ENCODE results near the gene PRDM16.

Gene PRDM16

DNA sequence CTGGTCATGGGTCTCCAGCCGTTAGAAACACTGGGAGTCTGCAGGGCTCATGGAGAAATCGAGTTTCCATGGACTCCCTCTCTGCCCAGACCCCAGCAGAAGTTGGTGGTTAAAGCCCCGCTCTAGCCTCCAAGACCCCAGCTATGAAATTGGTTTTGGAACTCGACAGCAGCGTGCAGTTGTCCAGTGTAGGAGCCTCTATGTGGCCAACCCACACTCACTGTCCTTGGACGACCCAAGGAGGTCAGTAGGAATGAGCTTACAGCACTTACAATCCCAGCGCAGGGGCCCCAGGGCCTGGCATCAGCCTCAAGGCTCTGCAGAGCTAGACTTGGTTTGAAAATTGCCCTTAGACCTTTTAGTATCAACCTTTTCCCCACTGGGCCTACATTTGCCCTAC, 3.2 kb upstream of the PRDM16 start:
- TF ChIP-seq, protein P1, sequence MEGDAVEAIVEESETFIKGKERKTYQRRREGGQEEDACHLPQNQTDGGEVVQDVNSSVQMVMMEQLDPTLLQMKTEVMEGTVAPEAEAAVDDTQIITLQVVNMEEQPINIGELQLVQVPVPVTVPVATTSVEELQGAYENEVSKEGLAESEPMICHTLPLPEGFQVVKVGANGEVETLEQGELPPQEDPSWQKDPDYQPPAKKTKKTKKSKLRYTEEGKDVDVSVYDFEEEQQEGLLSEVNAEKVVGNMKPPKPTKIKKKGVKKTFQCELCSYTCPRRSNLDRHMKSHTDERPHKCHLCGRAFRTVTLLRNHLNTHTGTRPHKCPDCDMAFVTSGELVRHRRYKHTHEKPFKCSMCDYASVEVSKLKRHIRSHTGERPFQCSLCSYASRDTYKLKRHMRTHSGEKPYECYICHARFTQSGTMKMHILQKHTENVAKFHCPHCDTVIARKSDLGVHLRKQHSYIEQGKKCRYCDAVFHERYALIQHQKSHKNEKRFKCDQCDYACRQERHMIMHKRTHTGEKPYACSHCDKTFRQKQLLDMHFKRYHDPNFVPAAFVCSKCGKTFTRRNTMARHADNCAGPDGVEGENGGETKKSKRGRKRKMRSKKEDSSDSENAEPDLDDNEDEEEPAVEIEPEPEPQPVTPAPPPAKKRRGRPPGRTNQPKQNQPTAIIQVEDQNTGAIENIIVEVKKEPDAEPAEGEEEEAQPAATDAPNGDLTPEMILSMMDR (IDR thresholded peaks at IDR 0.05; ENCODE audit: low read depth, low read length, missing control alignments) = no peak
- H3K4me3 ChIP-seq (ENCODE audit: low read depth, low read length) = no peak overlapping the region
- DNase-seq (ENCODE audit: low read depth) = no peak

DNA sequence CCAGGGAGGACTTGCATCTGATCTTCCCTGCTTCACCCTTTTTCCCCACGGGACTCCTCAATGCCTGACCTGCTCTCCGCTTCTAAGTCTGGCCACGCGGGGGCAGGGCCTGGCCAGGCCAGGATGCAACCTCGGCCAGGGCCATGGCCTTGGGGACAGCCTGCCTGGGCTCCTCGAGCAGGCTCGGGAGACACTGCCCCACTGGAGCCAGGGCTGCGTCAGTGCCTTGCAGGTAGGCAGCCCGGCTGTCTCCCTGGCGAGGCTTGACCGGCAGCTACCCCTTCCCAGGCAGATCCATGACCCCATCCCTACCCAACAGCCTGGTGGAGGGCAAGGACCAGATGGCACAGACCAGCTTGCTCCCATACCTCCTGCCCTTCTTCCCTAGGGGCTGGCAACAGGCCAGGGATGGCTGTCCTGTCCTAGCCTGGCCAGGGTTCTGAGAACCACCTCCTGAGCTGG, 2.7 kb upstream of the PRDM16 start:
- DNase-seq (ENCODE audit: low read depth) = no peak
- TF ChIP-seq, protein P1 (IDR thresholded peaks at IDR 0.05; ENCODE audit: low read depth, low read length, missing control alignments) = no peak
- H3K4me3 ChIP-seq (ENCODE audit: low read depth, low read length) = no peak overlapping the region

DNA sequence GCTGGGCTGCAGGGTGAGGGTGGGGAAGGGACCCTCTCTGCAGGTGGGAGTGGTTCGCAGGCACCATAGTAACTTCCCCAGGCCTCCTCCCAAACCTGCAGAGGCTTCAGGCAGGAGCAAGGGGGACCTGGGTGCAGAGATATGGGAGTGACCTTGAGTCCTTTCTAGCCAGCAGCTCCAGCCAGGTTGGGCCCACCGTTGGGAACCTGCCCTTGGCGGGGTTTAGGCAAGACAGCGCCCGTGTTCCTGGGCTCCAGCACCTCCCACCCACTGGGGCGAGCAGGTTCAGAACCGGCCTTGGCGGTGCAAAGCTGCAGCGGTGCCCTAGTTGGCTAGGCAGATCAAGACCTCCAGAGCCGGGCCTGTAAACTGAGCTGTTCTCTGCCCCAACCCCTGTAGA, 2.2 kb upstream of the PRDM16 start:
- DNase-seq (ENCODE audit: low read depth) = no peak
- H3K4me3 ChIP-seq (ENCODE audit: low read depth, low read length) = no peak overlapping the region
- TF ChIP-seq, protein P1 (IDR thresholded peaks at IDR 0.05; ENCODE audit: low read depth, low read length, missing control alignments) = no peak

DNA sequence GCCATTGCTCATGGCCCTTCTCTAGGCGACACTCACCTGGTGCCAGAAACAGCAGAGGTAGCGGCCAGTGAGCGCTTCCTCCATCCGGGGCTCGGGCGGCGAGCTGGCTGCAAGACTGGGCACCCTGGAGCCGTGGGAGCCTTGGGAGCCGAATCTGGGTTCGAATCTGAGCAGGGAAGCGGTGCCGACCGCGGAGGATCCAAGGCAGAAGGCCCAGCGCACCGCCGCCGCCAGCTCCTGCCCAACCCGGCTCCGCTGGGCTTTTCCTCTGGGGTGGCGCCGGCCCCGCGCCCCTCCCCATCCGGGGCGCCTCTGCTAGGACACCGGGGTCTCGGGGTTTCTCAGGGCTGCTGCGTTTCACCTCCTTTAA, 1.7 kb upstream of the PRDM16 start:
- H3K4me3 ChIP-seq (ENCODE audit: low read depth, low read length) = no peak overlapping the region
- TF ChIP-seq, protein P1 (IDR thresholded peaks at IDR 0.05; ENCODE audit: low read depth, low read length, missing control alignments) = no peak
- DNase-seq (ENCODE audit: low read depth) = no peak

DNA sequence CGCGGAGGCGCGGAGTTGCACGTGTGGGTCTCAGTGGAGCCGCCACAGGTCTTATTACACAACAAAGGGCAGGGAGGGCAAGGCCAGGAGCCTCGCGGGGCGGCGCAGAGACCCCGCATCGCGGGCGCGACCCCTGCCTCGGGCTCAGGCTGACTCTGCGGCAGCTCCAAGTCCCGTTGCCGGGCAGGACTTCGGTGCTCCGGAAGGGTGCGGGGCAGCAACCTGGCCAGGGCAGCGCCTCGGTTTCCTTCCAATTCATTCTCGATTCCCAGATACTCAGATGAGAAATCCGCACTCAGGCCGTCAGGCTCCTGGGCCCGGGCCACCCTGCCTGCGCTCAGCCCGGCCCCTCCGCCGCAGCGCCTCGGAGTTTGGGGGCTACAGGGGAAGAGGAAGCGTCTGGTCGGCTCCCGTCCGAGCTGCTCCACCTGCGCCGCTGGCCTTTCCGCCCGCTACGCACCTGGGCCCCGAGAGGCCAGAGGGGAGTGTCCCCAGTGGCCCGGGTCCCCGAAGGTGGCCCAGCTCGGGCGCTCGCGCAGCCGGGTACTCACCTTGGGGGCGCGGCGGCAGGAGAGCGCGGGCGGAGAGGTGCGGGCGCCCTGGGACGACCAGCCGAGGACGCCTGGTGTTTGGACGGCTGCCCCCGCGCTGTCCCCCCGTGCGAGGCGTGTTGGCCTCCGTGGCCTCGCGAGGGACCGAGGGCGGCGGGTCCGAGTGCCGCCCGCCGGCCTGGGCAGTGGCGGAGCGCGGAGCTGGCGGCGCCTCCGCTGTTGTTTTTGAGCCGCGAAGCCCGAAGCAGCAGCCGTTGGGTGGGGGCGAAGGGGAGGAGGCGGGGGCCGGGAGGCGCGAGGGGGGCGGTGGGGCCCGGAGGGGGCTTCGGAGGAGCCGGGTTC, 1.1 kb upstream of the PRDM16 start:
- no peak for DNase-seq (ENCODE audit: low read depth)
- H3K4me3 ChIP-seq (ENCODE audit: low read depth, low read length) = no peak overlapping the region
- TF ChIP-seq, protein P1 (IDR thresholded peaks at IDR 0.05; ENCODE audit: low read depth, low read length, missing control alignments) = no peak

DNA sequence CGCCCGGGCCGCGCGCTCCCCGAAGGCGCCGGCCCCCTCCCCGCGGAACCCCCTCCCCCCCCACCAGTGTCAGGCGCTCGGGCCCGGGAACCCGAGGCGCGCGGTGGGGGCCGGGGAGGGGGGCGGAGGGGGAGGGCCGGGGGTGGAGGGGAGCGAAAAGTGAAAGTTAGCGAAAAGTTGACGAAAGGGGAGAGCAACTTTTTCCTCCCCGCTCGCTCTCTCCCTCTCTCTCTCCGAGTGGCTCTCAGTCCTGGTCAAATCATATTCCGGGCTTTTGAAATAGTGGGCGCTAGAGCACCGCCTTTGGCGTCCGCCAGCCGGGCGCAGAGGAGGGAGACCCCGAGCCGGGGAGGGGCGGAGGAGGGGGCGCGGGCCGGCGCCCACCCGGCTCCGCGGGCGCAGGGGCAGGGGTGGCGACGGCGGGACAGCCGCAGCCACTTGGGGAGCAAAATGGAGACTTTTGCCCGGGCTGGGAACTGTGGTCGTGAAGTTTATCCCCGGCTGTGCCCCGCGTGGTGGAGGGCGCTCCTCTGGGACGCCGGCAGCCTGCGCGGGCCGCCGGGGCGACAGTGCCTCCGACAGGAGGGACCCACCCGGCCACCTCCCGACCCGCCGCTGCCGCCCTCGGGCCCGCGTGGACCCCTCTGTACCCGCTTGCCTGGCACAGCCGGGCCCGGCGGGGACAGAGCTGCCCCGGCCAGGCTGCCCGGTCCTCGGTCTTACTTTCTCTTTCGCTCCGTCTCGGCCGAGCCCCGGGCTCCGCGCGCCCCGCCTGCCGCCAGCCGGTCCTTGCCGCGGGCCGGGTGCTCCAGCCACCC, 697 bp downstream of the PRDM16 start:
- TF ChIP-seq, protein P1 (IDR thresholded peaks at IDR 0.05; ENCODE audit: low read depth, low read length, missing control alignments) = no peak
- H3K4me3 ChIP-seq (ENCODE audit: low read depth, low read length) = no peak overlapping the region
- no peak for DNase-seq (ENCODE audit: low read depth)
